ENCODE measurements around the gene MCRIP2. TPM values are rescaled to one million over a fixed set of nuclear protein-coding genes. Genes with fewer than 3 reads are reported as not detected.

The MCRIP2 gene
- total and polyA plus RNA-seq, 2 of the 8 experiments (the other 6 are each of a cell fraction or from before 2014, with no cell fraction given), result 45.4 to 75.5 TPM

DNA sequence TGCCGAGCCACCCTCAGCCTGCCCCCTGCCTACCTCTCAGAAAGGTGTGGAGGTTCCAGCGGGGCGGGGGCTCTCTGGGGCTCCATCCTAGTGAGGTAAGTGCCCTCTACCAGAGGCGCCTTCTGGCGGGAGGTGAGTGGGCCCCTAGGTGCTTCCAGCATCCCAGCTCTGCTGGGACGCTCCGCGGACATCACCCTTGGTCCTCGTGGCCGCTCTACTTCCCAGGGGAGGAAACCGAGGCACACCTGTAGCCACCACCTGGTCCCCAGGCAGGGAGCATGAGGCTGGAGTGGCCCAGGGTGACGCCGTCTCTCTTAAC is 1.4 kb downstream of the MCRIP2 start:
- no peak overlapping the region for H2BK120ac ChIP-seq (replicated peaks; ENCODE audit: low read depth, low read length)
- H4K20me1 ChIP-seq (replicated peaks in 1 of 2; ENCODE audit: control insufficient read depth in 1 of 2, insufficient read depth in 2 of 2, low read length in 2 of 2), result peaks cover 0 to 7% of the 10 kb centered on the region in 2 experiments
- H2BK5ac ChIP-seq (ENCODE audit: low read depth, low read length), result no peak overlapping the region
- TF ChIP-seq JUN (IDR thresholded peaks at IDR 0.05; ENCODE audit: low read depth, low read length), result no peak
- TF ChIP-seq POU5F1 (IDR thresholded peaks at IDR 0.05; ENCODE audit: low read depth, low read length), result no peak
- TF ChIP-seq BRCA1 (IDR thresholded peaks at IDR 0.05; ENCODE audit: low read depth, low read length), result no peak
- TF ChIP-seq RFX5 (IDR thresholded peaks at IDR 0.05; ENCODE audit: borderline replicate concordance, low read depth, low read length), result no peak
- TF ChIP-seq TAF7 (optimal IDR thresholded peaks at IDR 0.05; ENCODE audit: borderline replicate concordance, low read depth, low read length), result no peak
- no peak for TF ChIP-seq KDM1A (IDR thresholded peaks at IDR 0.05; ENCODE audit: borderline replicate concordance, low read length)
- TF ChIP-seq RXRA (IDR thresholded peaks at IDR 0.05; ENCODE audit: insufficient read depth, low read depth, low read length), result no peak
- TF ChIP-seq JUND (IDR thresholded peaks at IDR 0.05; ENCODE audit: low read length), result no peak
- no peak for TF ChIP-seq HDAC6 (IDR thresholded peaks at IDR 0.05; ENCODE audit: low read depth, low read length)
- H3K9me3 ChIP-seq (ENCODE audit: insufficient read depth in 2 of 2, low read depth in 1 of 2, low read length in 1 of 2), result no peaks in the 10 kb centered on the region
- peaks cover 0 to 2% of the 10 kb centered on the region in 2 experiments; a peak in 1 of 4 replicates for H3K79me2 ChIP-seq (ENCODE audit: control insufficient read depth in 1 of 2, insufficient read depth in 2 of 2, low read length in 2 of 2)
- H3K4me3 ChIP-seq (ENCODE audit: extremely low read depth in 1 of 4, insufficient read depth in 2 of 4, low read depth in 3 of 4, low read length in 4 of 4), result peak overlapping the region in 2 of 4 experiments; percentile 51 to 88; a peak in 5 of 8 replicates
- H2BK12ac ChIP-seq (ENCODE audit: low read depth, low read length), result no peak overlapping the region
- no peak overlapping the region for H3K9ac ChIP-seq (replicated peaks in 1 of 4; ENCODE audit: extremely low read depth in 1 of 4, low read depth in 3 of 4, low read length in 3 of 4)
- no peak overlapping the region for H3K18ac ChIP-seq (ENCODE audit: extremely low read depth, low read length)
- H2BK15ac ChIP-seq (ENCODE audit: low read length), result no peak overlapping the region
- H2BK20ac ChIP-seq (ENCODE audit: low read length), result no peak overlapping the region
- H3K4ac ChIP-seq (replicated peaks; ENCODE audit: insufficient read length, low read depth, low read length), result no peak overlapping the region
- no peaks in the 10 kb centered on the region; the same call in 1 of the 2 replicates for H3K79me1 ChIP-seq (ENCODE audit: low read depth, low read length)
- H3K36me3 ChIP-seq (ENCODE audit: control insufficient read depth in 2 of 4, insufficient read depth in 4 of 4, low read length in 3 of 4), result no peaks in the 10 kb centered on the region
- H3K14ac ChIP-seq (ENCODE audit: insufficient read length), result no peak overlapping the region
- peak overlapping the region; percentile 54 for H4K91ac ChIP-seq (replicated peaks; ENCODE audit: insufficient read length, low read length)
- no peak overlapping the region for H3K23ac ChIP-seq (ENCODE audit: insufficient read length)
- ChIA-PET POLR2A (ENCODE audit: partially characterized antibody) (interaction anchor here (0.9 to 1.4 kb wide), 3 partner anchors 10 to 41 kb away, joined by 3 to 4 read pairs (median 3); partner anchors contain the start of gene JMJD8), CTCF (ENCODE audit: partially characterized antibody) (interaction anchor here (1.0 to 3.4 kb wide), 4 partner anchors 18 to 60 kb away, joined by 3 to 22 read pairs (median 4); no protein-coding TSS in a partner anchor)
- no peak overlapping the region for H4K5ac ChIP-seq (ENCODE audit: insufficient read length, low read depth, low read length)
- H4K8ac ChIP-seq (ENCODE audit: extremely low read depth, insufficient read depth, low read length), result no peak overlapping the region
- DNase-seq (ENCODE audit: low read depth in 1 of 2, low spot score in 2 of 2) (no peak), FAIRE-seq (no peak)
- peaks cover 0 to 5% (median 1%) of the 10 kb centered on the region in 4 experiments; a peak in 2 of 7 replicates for H3K27me3 ChIP-seq (replicated peaks in 1 of 4; ENCODE audit: control insufficient read depth in 3 of 4, extremely low read depth in 1 of 4, insufficient read depth in 3 of 4, low read length in 3 of 4)
- H3K4me2 ChIP-seq (ENCODE audit: insufficient read depth in 1 of 2, low read depth in 2 of 2, low read length in 2 of 2), result peak overlapping the region; percentile 56 to 80
- no peak overlapping the region for H2AFZ ChIP-seq (ENCODE audit: low read length)
- H3K23me2 ChIP-seq (ENCODE audit: low read depth, low read length), result peaks cover 8% of the 10 kb centered on the region; the same call in 1 of the 2 replicates
- WGBS, 2 experiments (ENCODE audit: extremely low coverage in 1 of 2, insufficient coverage in 1 of 2, insufficient read length in 1 of 2, insufficient replicate concordance in 2 of 2, low coverage in 1 of 2, low lambda C conversion rate in 2 of 2, missing lambda C conversion rate in 1 of 2), result 78% methylated on average over 13 of the region's 13 CpGs; no CpG with 5 or more reads in 1 of the 2 experiments
- H2AK5ac ChIP-seq (ENCODE audit: low read depth, low read length), result no peak overlapping the region
- no peak overlapping the region for H3K56ac ChIP-seq (replicated peaks; ENCODE audit: insufficient read length, low read depth, low read length)
- peaks cover 0 to 21% (median 15%) of the 10 kb centered on the region in 4 experiments; a peak in 6 of 7 replicates for H3K4me1 ChIP-seq (replicated peaks in 1 of 4; ENCODE audit: control insufficient read depth in 3 of 4, insufficient read depth in 4 of 4, low read length in 3 of 4)
- no peak overlapping the region for H3K27ac ChIP-seq (ENCODE audit: low read depth, low read length)

All from H1 (cell line).